Measurements from ENCODE around the gene UBE2S. TPM values are rescaled to one million over a fixed set of nuclear protein-coding genes. Genes with fewer than 3 reads are reported as not detected.

UBE2S gene
- total and polyA plus RNA-seq, 10 of the 15 experiments (the other 5 are each of a cell fraction or from before 2014, with no cell fraction given): 2.3 to 640 (median 127) TPM

GRCh38 chr19:55436847-55437246 is 29.3 kb upstream of the UBE2S start:
- no peaks in the 10 kb centered on the region for H4K20me1 ChIP-seq (ENCODE audit: control insufficient read depth, insufficient read depth)
- FAIRE-seq: no peak
- H3K9ac ChIP-seq (ENCODE audit: control insufficient read depth, insufficient read depth, low read length): no peak overlapping the region
- WGBS (ENCODE audit: insufficient coverage, insufficient replicate concordance, low lambda C conversion rate, missing lambda C conversion rate): 33% methylated on average over 8 of the region's 8 CpGs
- no peak overlapping the region for H2AFZ ChIP-seq (ENCODE audit: control insufficient read depth, low read depth, low read length)
- no peaks in the 10 kb centered on the region for H3K79me2 ChIP-seq (ENCODE audit: control insufficient read depth, insufficient read depth, low read length)
- H3K4me1 ChIP-seq (ENCODE audit: control insufficient read depth, insufficient read depth, low read length): no peaks in the 10 kb centered on the region; the same call in 1 of the 2 replicates
- no peak for DNase-seq (ENCODE audit: low read depth, low spot score)
- H3K4me2 ChIP-seq (ENCODE audit: control insufficient read depth, insufficient read depth): no peak overlapping the region
- H3K36me3 ChIP-seq (ENCODE audit: control insufficient read depth in 2 of 2, insufficient read depth in 2 of 2, low read length in 1 of 2): no peaks in the 10 kb centered on the region
- CTCF ChIA-PET: interaction anchor here (0.8 to 1.5 kb wide), 4 partner anchors 17 to 67 kb away, joined by 3 to 4 read pairs (median 4); no protein-coding TSS in a partner anchor
- H3K9me3 ChIP-seq (replicated peaks; ENCODE audit: control insufficient read depth, insufficient read depth, low read length): no peaks in the 10 kb centered on the region; the same call in 2 of the 3 replicates
- SMC1A ChIA-PET (ENCODE audit: uncharacterized antibody, unreplicated experiment): interaction anchor here (0.6 kb wide), 1 partner anchor 81 kb away, joined by 3 read pairs; no protein-coding TSS in a partner anchor
- POLR2A ChIA-PET: no interaction called here
- in situ Hi-C loops (cut with MboI): no loop called here
- H3K4me3 ChIP-seq: no peak overlapping the region
- RAD21 ChIA-PET (ENCODE audit: unreplicated experiment): interaction anchor here (0.9 kb wide), 1 partner anchor 74 kb away, joined by 3 read pairs; no protein-coding TSS in a partner anchor
- no peak for ATAC-seq
- H3K27me3 ChIP-seq (replicated peaks in 1 of 2; ENCODE audit: control insufficient read depth in 2 of 2, insufficient read depth in 2 of 2, low read length in 1 of 2): no peaks in the 10 kb centered on the region; a peak in 1 of 4 replicates
- BruUV-seq (replicated peaks): no TSS peak
- TF ChIP-seq ZNF207 (IDR thresholded peaks at IDR 0.05; ENCODE audit: borderline replicate concordance) (no peak), NR2C2 (IDR thresholded peaks at IDR 0.05; ENCODE audit: borderline replicate concordance, control insufficient read depth, insufficient read length, low read depth) (no peak), FOXK2 (IDR thresholded peaks at IDR 0.05) (no peak), HSF1 (IDR thresholded peaks at IDR 0.05; ENCODE audit: low read depth, low read length) (no peak), STAT3 (IDR thresholded peaks at IDR 0.05; ENCODE audit: low read depth, low read length) (no peak), ETV6 (conservative IDR thresholded peaks at IDR 0.05 in 1 of 2, IDR thresholded peaks at IDR 0.05 in 1 of 2; ENCODE audit: borderline replicate concordance in 1 of 2, low read depth in 1 of 2) (no peak), RFX5 (IDR thresholded peaks at IDR 0.05; ENCODE audit: low read depth, low read length) (no peak), POU2F2 (IDR thresholded peaks at IDR 0.05; ENCODE audit: borderline replicate concordance, low read depth, low read length) (no peak), CHD4 (IDR thresholded peaks at IDR 0.05) (no peak)
- intact Hi-C loops (cut with micrococcal nuclease; ENCODE audit: unreplicated experiment): no loop called here
- H3K27ac ChIP-seq (ENCODE audit: control insufficient read depth, insufficient read depth): no peak overlapping the region
